ENCODE measurements around the gene DDX53.

Gene DDX53

GRCh38 chrX:23012636-23013035, 12.9 kb downstream of the DDX53 start:
- no peak overlapping the region for H3K27ac ChIP-seq (ENCODE audit: low read length)
- no peak overlapping the region for H3K9ac ChIP-seq (ENCODE audit: low read length)
- H3K9me3 ChIP-seq (ENCODE audit: insufficient read depth, low read length), result no peaks in the 10 kb centered on the region
- H2AFZ ChIP-seq (ENCODE audit: low read depth, low read length), result no peak overlapping the region
- no peaks in the 10 kb centered on the region for H3K27me3 ChIP-seq (ENCODE audit: low read depth, low read length)
- H3K79me2 ChIP-seq (ENCODE audit: low read length), result no peaks in the 10 kb centered on the region
- no peaks in the 10 kb centered on the region for H4K20me1 ChIP-seq (ENCODE audit: insufficient read depth, low read length)
- no peak for TF ChIP-seq CTCF (IDR thresholded peaks at IDR 0.05; ENCODE audit: low read depth, low read length)
- no peak for TF ChIP-seq EZH2phosphoT487 (IDR thresholded peaks at IDR 0.05; ENCODE audit: low read depth)
- H3K4me3 ChIP-seq (ENCODE audit: low read length), result no peak overlapping the region
- no peaks in the 10 kb centered on the region for H3K4me1 ChIP-seq (ENCODE audit: low read length)
- H3K4me2 ChIP-seq (ENCODE audit: low read length), result no peak overlapping the region
- H3K36me3 ChIP-seq (replicated peaks; ENCODE audit: low read depth, low read length), result no peaks in the 10 kb centered on the region

- Histone ChIP-seq H3K79me2 (ENCODE audit: low read length) (no peaks in the 10 kb centered on the region), H3K27ac (ENCODE audit: low read length) (no peak overlapping the region), H3K4me1 (ENCODE audit: low read length) (no peaks in the 10 kb centered on the region), H3K4me3 (ENCODE audit: low read length) (no peak overlapping the region), H3K36me3 (replicated peaks; ENCODE audit: low read depth, low read length) (no peaks in the 10 kb centered on the region), H3K27me3 (ENCODE audit: low read depth, low read length) (no peaks in the 10 kb centered on the region), H3K9me3 (ENCODE audit: insufficient read depth, low read length) (no peaks in the 10 kb centered on the region), H3K9ac (ENCODE audit: low read length) (no peak overlapping the region), H3K4me2 (ENCODE audit: low read length) (no peak overlapping the region), H2AFZ (ENCODE audit: low read depth, low read length) (no peak overlapping the region), H4K20me1 (ENCODE audit: insufficient read depth, low read length) (no peaks in the 10 kb centered on the region)
- TF ChIP-seq CTCF (IDR thresholded peaks at IDR 0.05; ENCODE audit: low read depth, low read length) (no peak), EZH2phosphoT487 (IDR thresholded peaks at IDR 0.05; ENCODE audit: low read depth) (no peak)
Measured at GRCh38 chrX:23013366-23013765, 13.6 kb downstream of the DDX53 start.

- H3K27me3 ChIP-seq (ENCODE audit: low read depth, low read length), result no peaks in the 10 kb centered on the region
- no peak overlapping the region for H2AFZ ChIP-seq (ENCODE audit: low read depth, low read length)
- H3K4me1 ChIP-seq (ENCODE audit: low read length), result no peaks in the 10 kb centered on the region
- H3K4me2 ChIP-seq (ENCODE audit: low read length), result no peak overlapping the region
- no peak for TF ChIP-seq EZH2phosphoT487 (IDR thresholded peaks at IDR 0.05; ENCODE audit: low read depth)
- no peak for TF ChIP-seq CTCF (IDR thresholded peaks at IDR 0.05; ENCODE audit: low read depth, low read length)
- no peaks in the 10 kb centered on the region for H3K79me2 ChIP-seq (ENCODE audit: low read length)
- H3K4me3 ChIP-seq (ENCODE audit: low read length), result no peak overlapping the region
- no peaks in the 10 kb centered on the region for H3K9me3 ChIP-seq (ENCODE audit: insufficient read depth, low read length)
- H3K27ac ChIP-seq (ENCODE audit: low read length), result no peak overlapping the region
- H3K36me3 ChIP-seq (replicated peaks; ENCODE audit: low read depth, low read length), result no peaks in the 10 kb centered on the region
- no peaks in the 10 kb centered on the region for H4K20me1 ChIP-seq (ENCODE audit: insufficient read depth, low read length)
- H3K9ac ChIP-seq (ENCODE audit: low read length), result no peak overlapping the region
Measured at GRCh38 chrX:23031600-23031999, 31.8 kb downstream of the DDX53 start.

GRCh38 chrX:23035493-23035892, 35.7 kb downstream of the DDX53 start:
- H3K27ac ChIP-seq (ENCODE audit: low read length), result no peak overlapping the region
- TF ChIP-seq CTCF (IDR thresholded peaks at IDR 0.05; ENCODE audit: low read depth, low read length) (no peak), EZH2phosphoT487 (IDR thresholded peaks at IDR 0.05; ENCODE audit: low read depth) (no peak)
- H3K9me3 ChIP-seq (ENCODE audit: insufficient read depth, low read length), result no peaks in the 10 kb centered on the region
- no peak overlapping the region for H3K4me3 ChIP-seq (ENCODE audit: low read length)
- no peaks in the 10 kb centered on the region for H4K20me1 ChIP-seq (ENCODE audit: insufficient read depth, low read length)
- no peaks in the 10 kb centered on the region for H3K36me3 ChIP-seq (replicated peaks; ENCODE audit: low read depth, low read length)
- H3K4me2 ChIP-seq (ENCODE audit: low read length), result no peak overlapping the region
- no peak overlapping the region for H2AFZ ChIP-seq (ENCODE audit: low read depth, low read length)
- no peaks in the 10 kb centered on the region for H3K4me1 ChIP-seq (ENCODE audit: low read length)
- H3K79me2 ChIP-seq (ENCODE audit: low read length), result no peaks in the 10 kb centered on the region
- H3K9ac ChIP-seq (ENCODE audit: low read length), result no peak overlapping the region
- H3K27me3 ChIP-seq (ENCODE audit: low read depth, low read length), result no peaks in the 10 kb centered on the region

All from OCI-LY3 (cell line).